IPS-11a (cell line): Measurements from ENCODE around the gene HEPHL1.
"Not testable (repeated sequence)": the region's sequence is repeated elsewhere in the genome, so short reads cannot be mapped to it uniquely, and the experiment has no call there.

Experiments used
- H3K4me3 ChIP-seq: one replicate; pipeline ENCODE4 v1.5.1; 2013; ENCODE audit warnings: low read depth, low read length, control low read depth

Gene HEPHL1

DNA sequence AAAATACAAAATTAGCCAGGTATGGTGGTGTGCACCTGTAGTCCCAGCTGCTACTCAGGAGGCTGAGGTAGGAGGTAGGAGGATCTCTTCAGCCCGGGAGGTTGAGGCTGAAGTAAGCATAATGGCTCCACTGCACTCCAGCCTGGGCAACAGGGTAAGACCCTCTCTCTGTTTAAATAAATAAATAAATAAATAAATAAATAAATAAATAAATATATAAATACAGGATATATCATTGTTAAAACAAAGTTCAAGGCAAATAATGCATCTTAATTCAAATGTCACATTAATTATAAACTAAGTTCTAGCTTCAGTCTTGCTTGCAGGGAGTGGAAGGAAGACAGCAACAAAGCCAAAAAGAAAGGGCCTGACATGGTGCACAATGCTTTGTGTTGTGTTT lies 63.0 kb downstream of the HEPHL1 start:
- no peak overlapping the region for H3K4me3 ChIP-seq

DNA sequence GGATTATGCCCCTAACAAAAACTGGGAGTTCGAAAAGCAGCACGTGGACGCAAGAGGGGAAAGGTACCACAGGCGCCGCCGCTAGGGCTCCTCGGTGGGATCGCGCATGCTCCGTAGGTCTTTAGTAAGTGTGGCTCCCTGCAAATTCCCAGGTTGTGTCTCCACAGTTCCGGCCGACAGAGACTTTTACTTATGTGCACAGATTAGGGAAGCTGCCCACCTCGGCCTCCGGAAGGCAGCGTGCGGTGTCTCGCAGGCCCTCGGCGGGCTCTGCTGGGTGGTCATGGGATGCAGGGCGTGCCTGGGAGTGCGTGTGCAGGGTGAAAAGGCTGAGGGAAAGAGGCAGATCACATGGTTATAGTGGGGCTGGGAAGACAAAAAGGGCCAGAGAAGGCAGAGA lies 67.8 kb downstream of the HEPHL1 start:
- H3K4me3 ChIP-seq = no peak overlapping the region

DNA sequence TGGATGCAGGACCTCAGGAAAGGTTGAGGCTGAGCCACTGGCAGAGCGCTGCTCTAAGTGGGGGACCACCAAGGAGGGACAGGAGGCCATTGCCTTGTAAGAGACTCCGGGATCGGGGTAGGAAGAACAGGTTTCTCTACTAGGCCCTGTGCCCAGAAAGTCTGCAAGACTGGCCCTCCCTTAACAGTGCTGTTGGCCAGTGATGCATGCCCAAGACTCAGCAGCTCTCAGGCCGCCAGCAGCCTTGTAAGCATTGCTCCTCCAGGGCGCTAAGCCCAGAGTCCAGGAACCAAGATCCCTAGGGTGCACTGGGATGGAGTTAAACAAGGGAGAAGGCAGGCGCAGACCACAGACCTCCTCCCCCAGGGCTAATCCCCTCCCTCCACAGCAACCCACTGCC lies 68.2 kb downstream of the HEPHL1 start:
- H3K4me3 ChIP-seq = no peak overlapping the region

DNA sequence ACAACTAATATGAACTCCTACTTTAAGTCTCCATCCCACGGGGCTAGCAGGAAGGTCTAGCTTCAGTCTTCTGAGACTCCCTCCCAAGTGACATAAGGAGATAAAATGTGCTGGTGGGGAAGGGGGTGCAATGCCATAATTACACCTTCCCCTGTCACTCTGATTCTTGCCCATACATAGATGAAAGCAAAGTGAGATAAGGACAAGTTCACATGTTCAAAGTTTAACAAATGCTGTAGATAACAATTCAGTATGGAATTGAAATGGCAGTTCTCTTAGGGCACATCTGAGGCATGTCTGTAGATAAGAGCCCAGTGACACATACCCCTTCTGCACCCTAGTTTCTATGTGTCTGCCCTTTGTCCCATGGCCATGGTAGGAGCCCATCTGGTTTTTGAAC lies 69.2 kb downstream of the HEPHL1 start:
- no peak overlapping the region for H3K4me3 ChIP-seq

GRCh38 chr11:94091091-94091490 lies 69.9 kb downstream of the HEPHL1 start:
- no peak overlapping the region for H3K4me3 ChIP-seq

DNA sequence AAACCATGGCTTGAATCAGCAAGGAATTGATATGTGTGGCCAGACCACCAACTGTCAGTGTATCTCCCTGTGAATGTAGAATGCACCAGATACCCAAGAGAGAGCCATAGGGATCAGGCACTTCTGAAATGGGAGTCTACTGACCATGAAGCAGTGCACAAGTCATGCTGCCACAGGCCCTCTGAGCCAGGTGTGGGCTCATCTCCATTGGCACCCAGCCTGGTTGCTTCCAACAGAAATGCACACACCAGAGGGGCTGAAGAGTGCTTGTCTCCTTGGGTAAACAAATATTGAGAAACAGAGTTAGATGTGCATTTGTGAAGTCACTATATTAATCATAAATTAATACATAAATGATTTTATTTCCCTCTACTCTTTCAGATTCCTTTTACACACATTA lies 79.1 kb downstream of the HEPHL1 start:
- H3K4me3 ChIP-seq = no peak overlapping the region

- no peak overlapping the region for H3K4me3 ChIP-seq
Measured at GRCh38 chr11:94103471-94103870, 82.3 kb downstream of the HEPHL1 start.

DNA sequence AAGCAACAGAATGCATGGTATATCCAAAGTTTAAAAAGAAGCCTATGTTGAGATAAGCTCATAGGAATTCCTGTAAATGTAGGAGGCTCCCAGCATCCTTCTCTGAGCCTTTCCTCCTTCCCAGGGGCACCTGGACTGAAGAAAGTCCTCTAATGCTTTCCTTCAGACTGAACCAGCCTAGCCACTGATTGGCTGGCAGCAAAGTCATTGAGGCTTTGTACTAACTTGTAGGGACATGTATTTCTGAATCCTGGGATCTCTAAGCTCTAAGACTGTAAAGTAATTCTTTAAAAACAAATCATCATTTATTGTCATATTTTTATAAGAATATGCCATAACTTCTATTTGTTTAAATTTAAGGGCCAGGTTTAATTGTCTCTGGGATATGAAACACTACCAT lies 83.6 kb downstream of the HEPHL1 start:
- no peak overlapping the region for H3K4me3 ChIP-seq

DNA sequence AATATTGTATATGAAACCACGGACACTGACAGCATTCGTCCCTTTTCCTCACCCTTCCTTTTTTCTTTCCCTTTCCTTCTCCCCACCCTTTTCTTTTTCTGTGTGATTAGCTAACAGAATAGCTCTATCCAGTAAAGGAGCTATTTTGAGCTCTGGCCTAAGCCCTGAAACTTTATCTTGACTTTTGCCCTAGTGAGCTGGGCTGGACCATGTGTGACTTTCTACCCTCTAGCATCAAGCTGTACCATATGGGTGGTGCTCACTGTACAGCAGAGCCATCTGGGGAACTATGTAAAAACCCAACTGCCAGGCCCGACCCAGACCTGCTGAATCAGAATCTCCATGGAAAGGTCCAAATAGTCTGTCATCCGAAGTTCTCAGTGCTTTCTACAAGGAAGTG lies 85.6 kb downstream of the HEPHL1 start:
- H3K4me3 ChIP-seq = no peak overlapping the region

- no peak overlapping the region for H3K4me3 ChIP-seq
Measured at GRCh38 chr11:94107363-94107762, 86.2 kb downstream of the HEPHL1 start.

DNA sequence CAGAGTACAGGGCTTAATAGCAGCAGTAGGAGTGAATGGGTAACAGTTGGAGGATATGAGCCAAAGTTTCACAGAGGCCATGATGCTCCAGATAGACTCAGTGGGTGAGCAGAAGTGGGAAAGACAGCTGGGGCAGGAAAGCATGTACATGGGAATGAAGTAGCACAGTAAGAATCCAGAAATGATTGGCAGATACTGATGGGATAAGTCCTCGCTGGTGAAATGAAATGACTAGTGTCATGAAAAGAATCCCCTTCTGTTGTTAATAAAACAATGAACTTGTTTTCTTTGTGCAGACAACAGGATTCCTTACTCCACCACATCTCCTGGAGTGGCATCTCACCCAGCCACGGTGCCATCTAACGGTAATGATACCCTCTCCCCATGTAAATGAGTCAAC lies 90.1 kb downstream of the HEPHL1 start:
- H3K4me3 ChIP-seq = no peak overlapping the region

DNA sequence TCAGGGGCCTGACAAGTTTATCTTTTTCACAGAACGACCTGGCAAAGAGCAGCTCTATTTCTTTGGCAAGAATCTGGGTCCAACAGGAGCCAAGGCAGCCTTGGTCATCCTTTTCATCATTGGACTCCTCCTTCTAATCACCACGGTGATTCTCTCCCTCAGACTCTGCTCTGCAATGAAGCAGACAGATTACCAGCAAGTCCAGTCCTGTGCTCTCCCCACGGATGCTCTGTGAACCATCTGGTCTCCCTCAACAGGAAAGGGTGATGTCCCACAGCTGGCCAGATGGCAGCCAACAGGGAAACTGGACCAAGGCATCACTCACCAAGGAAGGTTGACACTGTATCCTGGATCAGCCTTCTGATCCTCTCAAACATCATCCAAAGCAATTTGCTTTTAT lies 90.5 kb downstream of the HEPHL1 start:
- no peak overlapping the region for H3K4me3 ChIP-seq

- no peak overlapping the region for H3K4me3 ChIP-seq
Measured at GRCh38 chr11:94112206-94112953, 91.2 kb downstream of the HEPHL1 start.

DNA sequence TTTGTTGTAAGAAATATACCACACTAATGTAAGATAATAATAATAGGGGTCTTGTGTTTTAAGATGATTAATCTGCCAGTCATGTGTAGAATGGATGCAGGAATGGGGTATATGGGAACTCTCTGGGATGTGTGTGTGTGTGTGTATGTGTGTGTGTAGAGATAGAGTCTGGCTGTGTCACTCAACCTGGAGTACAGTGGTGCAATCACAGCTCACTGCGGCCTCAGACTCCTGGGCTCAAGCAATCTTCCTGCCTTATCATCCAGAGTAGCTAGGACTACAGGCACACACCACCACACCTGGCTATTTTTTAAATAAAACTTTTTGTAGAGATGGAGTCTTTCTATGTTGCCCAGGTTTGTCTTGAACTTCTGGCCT lies 96.0 kb downstream of the HEPHL1 start:
- H3K4me3 ChIP-seq = no peak overlapping the region

- H3K4me3 ChIP-seq = no peak overlapping the region
Measured at GRCh38 chr11:94117871-94118270, 96.7 kb downstream of the HEPHL1 start.

GRCh38 chr11:94119676-94120075 lies 98.5 kb downstream of the HEPHL1 start:
- not testable (repeated sequence) for H3K4me3 ChIP-seq

GRCh38 chr11:94120516-94120915 lies 99.4 kb downstream of the HEPHL1 start:
- H3K4me3 ChIP-seq = not testable (repeated sequence)

- no peak overlapping the region for H3K4me3 ChIP-seq
Measured at GRCh38 chr11:94120946-94121345, 99.8 kb downstream of the HEPHL1 start.

DNA sequence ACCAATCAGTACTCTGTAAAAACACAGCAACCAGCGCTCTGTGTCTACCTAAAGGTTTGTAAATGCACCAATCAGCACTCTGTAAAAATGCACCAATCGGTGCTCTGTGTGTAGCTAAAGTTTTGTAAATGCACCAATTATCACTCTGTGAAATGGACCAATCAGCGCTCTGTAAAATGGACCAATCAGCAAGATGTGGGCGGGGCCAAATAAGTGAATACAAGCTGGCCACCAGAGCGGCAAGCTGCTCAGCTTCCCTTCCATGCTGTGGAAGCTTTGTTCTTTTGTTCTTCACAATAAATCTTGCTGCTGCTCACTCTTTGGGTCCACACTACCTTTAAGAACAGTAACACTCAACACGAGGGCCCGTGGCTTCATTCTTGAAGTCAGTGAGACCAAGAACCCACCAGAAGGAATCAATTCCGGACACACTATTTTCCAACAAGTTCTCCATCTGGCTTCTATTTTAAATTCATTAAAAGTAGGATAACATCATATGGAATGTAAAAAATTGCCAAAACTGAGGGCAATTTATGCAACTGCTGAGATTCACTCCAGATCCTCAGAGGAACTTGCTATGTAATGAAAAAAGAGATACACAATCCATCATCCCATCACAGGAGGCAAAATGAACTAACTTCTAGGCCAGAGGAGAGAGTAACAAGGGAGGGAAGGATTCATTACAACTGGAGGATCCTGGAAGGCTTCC lies 104.4 kb downstream of the HEPHL1 start:
- H3K4me3 ChIP-seq = no peak overlapping the region

- peak overlapping the region; percentile 95 for H3K4me3 ChIP-seq
Measured at GRCh38 chr11:94127638-94128037, 106.5 kb downstream of the HEPHL1 start.

GRCh38 chr11:94128291-94128745 lies 107.2 kb downstream of the HEPHL1 start:
- peak overlapping the region; percentile 95 for H3K4me3 ChIP-seq

DNA sequence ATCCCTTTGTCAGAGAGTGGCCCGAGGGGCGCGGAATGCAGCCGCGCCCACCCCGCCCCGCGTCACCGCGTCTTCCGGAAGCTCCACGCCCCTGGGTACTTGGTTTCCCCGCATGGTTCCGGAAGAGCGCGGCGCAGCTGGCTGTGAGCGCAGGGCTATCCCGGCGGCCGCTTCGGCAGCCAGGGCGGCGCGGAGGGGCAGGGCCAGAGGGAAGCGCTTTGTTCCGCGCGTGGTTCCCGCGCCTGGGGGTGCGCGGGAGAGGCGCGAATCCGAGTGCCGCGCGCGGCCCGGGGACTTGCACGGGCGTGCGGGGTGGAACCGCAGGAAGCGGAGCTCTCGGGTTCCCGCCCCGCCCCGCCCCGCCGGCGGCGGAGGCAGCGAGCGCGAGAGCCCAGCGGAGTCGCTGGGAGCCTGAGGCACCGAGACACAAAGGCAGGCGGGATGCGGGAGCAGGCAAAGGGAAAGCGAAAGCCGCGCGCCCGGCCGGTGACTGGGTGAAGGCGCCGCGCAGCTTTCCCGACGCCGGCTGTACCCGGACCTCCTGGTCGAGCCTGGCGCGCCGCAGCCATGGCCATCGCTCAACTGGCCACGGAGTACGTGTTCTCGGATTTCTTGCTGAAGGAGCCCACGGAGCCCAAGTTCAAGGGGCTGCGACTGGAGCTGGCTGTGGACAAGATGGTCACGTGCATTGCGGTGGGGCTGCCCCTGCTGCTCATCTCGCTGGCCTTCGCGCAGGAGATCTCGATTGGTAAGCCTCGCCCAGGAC lies 107.8 kb downstream of the HEPHL1 start, which contains the start of gene PANX1:
PANX1 (plus strand) TSS at position 96 of the 766 bp plus-strand sequence; CDS start at position 568, 472 bp downstream.
- H3K4me3 ChIP-seq = peak within 1 kb of the TSS; percentile 95
